GM18909 (cell line): ENCODE measurements around the gene RRP1.
"Not testable (repeated sequence)": the region's sequence is repeated elsewhere in the genome, so short reads cannot be mapped to it uniquely, and the experiment has no call there.

Experiments used
- ATAC-seq: cut with Tn5 transposase; IDR thresholded peaks from one replicate; pipeline ENCODE4 v1.9.1; 2021; ENCODE audit warnings: mild to moderate bottlenecking; ENCODE audit not compliant: unreplicated experiment, poor library complexity

The RRP1 gene

DNA sequence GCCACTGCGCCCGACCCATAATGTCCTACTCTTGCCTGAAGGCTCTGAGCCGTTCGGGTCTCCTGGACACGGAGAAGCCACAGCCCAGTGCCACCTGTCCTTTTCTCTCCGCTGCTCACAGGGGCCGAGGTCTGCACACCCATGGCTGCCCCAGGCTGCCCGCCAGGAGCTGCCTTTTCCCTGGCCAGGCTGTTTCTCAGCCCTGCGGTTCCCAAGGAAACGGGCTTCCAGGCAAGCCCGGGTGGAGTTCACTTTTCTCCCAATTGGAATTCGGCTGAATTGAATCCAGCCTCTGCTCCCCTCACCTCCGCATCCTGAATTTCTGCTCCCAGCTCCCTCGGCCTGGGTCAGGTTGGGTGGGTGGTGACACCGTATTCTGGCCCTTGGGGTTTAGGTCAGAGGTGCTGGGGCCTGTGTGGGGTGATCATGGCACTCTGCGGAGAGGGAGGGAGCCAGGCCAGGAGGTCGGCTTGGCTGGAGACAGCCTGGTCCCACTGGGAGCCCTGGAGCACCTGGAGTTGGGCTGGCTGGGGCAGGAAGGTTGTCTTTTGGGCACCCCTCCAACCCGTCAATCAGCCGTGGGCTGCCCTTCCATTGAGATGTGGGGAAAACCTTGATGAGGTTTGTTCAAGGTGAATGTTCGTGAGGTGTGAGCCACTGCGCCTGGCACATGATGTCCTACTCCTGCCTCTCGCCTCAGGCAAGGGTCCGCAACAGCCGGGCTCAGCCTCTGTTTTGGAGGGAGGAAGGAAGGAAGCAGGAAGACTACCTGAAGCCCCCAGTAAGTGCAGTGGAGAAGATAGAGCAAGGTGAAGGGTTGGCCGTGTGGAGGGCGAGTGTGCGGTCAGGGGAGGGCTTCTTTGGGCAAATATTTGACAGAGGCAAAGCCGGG lies 25.1 kb downstream of the RRP1 start:
- ATAC-seq, result no peak

DNA sequence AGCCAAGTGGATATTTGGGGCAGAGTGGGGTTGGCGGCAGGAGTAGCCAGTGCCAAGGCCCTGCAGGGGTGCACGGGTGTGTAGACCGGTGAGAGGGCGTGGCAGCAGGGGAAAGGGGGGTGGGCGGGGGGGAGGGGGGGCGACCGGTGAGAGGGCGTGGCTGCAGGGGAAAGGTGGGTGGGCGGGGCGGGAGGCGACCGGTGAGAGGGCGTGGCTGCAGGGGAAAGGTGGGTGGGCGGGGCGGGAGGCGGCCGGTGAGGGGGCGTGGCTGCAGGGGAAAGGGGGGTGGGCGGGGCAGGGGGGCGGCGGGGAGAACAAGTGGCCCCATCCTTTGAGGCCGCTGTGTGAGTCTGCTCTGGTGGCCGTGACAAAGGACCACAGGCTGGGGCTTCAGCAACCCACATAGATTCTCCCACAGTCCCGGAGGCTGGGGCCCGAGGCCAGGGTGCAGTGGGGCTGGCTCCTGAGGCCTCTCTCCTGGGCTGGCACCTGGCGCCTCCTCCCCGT lies 25.8 kb downstream of the RRP1 start:
- no peak for ATAC-seq

DNA sequence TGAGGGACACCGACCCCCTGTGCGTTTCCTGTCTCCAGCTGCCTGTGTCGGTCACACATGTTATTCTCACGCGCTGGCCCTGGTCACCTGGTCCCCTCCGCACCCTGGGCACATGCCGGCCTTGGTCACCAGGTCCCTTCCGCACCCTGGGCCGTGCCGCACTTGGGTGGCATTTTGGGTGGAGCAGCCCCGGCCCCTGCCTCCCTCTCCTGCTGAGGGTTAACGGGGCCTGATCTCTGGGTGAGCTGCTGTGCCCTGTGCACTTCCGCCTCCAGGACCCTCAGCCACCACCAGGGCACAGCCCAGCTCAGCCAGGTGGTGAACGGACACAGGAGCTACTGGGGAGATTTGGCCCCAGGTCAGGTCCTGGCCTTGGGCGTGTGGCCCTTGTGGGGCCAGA lies 26.6 kb downstream of the RRP1 start:
- no peak for ATAC-seq

DNA sequence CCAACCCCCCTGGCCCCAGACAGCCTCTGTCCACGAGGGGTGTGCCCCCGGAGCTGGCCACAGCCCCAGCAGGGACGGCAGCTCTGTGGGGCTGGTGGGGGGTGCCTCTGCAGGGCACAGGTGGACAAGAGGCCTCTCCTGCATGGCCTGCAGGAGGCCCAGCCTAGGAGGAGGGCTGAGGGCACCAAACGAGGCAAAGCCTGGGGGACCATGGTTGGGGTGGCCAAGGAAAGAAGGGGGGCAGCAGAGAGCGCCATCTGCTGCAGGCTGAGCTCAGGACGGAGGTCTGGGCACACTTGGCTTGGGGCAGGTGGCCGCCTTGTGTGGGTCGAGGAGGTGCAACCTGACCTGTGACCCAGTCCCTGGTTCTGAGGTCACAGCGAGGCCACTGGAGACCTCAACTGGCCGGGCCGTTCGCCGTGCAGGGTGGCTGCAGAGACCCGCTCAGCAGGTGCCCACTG lies 27.3 kb downstream of the RRP1 start:
- no peak for ATAC-seq

DNA sequence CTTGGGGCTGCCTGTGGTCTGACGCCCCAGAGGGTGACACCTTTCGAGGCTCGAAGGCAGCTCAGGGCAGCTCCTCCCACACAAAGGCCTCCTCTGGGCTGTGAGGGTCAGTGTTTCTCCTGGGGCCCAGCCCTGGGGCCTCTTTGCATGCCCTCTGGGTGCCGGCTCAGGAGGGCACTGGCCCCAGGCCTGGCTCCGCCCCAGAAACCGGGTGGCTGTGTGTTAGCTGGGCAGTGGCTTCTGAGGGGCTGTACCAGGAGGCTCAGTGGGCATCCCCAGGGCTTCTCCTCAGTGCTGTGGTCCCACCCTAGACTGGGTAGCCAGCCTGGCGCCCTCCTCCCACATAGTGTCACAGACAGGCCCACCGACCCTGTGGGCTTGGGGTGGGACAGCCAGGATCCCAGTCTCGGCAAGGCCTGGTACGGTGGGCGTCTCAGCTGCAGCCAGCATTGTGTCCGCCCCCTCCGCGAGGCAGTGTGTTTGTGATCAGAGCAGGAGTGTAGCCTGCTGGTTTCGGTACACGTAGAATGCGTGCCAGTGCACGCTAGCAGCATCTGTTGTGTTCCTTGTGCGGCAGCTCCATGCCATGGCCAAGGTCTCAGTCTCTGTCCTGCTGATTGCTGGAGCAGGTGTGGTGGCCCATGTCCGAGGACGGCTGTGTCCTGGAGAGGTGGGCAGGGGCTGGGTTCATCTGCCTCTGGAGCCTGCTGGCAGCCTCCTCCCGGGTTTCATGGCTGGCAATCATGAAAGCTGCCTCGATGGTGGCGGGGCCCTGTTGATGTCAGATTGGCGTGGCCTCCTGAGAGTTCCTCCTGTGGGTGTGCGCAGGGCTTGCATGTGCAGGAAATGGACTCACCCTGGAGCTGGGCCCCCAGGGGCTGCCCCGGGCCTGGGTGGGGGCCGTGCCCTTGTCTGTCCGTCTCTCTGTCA lies 28.0 kb downstream of the RRP1 start:
- ATAC-seq, result no peak

DNA sequence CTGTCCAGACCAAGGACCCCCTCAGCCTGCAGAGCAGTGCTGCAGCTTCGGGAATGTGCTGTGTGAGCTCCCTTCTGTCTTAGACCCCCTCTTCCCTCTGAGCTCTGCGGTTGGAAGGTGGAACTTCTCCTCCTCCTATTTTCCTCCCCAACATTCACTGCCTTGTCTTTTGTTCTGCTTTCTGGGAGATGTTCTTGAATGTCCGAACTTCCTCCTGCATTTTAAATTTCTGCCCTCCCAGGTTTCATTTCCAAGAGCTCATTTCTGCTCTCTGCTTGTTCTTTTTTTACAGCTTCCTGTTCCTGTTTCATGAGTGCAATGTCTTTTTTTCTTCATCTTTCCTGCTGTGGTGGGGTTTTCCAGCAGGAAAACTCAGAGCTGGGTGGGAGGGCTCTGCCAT lies 29.3 kb downstream of the RRP1 start:
- no peak for ATAC-seq

GRCh38 chr21:43819511-43820405 lies 30.4 kb downstream of the RRP1 start:
- ATAC-seq, result no peak

GRCh38 chr21:43820466-43820865 lies 31.1 kb downstream of the RRP1 start:
- ATAC-seq, result no peak

DNA sequence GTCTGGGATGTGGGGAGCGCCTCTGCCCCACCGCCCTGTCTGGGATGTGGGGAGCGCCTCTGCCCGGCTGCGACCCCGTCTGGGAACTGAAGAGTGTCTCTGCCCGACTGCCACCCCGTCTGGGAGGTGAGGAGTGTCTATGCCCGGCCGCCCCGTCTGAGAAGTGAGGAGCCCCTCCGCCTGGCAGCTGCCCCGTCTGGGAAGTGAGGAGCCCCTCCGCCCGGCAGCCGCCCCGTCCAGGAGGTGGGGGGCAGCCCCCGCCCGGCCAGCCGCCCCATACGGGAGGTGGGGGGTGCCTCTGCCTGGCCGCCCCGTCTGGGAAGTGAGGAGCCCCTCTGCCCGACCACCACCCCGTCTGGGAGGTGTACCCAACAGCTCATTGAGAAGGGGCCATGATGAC lies 32.8 kb downstream of the RRP1 start:
- not testable (repeated sequence) for ATAC-seq

DNA sequence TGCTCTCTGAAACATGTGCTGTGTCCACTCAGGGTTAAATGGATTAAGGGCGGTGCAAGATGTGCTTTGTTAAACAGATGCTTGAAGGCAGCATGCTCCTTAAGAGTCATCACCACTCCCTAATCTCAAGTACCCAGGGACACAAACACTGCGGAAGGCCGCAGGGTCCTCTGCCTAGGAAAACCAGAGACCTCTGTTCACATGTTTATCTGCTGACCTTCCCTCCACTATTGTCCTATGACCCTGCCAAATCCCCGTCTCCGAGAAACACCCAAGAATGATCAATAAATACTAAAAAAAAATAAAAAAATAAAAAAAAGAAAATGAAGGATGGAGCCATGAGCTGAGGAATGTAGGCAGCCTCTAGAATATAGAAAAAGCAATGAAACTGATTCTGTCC lies 33.4 kb downstream of the RRP1 start:
- ATAC-seq, result not testable (repeated sequence)

- no peak for ATAC-seq
Measured at GRCh38 chr21:43824333-43825241, 35.2 kb downstream of the RRP1 start.

- ATAC-seq, result no peak
Measured at GRCh38 chr21:43825242-43825935, 36.0 kb downstream of the RRP1 start.

- ATAC-seq, result no peak
Measured at GRCh38 chr21:43825936-43826622, 36.7 kb downstream of the RRP1 start.

DNA sequence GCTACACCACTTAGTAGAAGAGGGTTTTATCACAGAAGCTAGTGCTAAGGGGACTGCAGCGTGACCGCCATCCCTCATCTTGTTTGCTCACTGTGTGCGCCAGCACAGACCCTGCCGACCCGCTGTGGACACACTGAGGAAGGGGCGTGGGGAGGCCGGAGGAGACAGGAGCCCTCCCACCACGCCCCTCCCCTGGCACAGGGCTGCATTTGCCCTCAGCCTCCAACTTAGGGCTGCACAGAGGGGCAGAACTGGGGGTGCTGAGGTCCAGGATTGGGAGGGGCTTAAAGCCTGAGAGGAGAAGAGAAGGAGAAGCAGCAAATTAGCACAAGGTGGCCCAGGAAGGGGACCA lies 37.2 kb downstream of the RRP1 start:
- ATAC-seq, result no peak

DNA sequence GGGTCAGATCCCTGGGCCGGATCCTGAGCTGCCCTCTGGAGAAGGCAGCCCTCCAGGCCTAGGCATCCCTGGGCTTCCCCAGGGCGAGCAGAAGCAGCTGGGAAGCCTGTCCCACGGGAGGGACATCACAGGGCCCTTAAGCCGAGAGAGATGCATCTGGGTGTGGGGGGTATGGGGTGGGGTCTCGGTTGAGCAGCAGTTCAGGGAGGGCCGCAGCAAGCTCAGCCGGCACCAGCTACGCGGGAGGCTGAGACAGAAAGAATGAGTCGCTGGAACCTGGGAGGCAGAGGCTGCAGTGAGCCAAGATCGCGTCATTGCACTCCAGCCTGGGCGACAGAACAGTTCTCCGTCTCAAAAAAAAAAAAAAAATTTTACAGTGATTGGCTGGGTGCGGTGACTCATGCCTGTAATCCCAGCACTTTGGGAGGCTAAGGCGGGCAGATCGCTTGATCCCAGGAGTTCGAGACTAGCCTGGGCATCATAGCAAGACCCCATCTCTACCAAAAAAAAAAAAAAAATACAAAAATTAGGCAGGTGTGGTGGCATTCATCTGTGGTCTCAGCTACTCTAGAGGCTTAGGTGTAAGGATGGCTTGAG lies 37.7 kb downstream of the RRP1 start:
- no peak for ATAC-seq

- no peak for ATAC-seq
Measured at GRCh38 chr21:43829161-43829560, 39.8 kb downstream of the RRP1 start.

GRCh38 chr21:43829575-43830119 lies 40.3 kb downstream of the RRP1 start:
- no peak for ATAC-seq
